ENCODE measurements around the gene CYB561. TPM values are rescaled to one million over a fixed set of nuclear protein-coding genes. Genes with fewer than 3 reads are reported as not detected.

The CYB561 gene
- total RNA-seq, 1 experiment from 2014 or later, result 67.6 TPM

- Histone ChIP-seq H4K20me1 (ENCODE audit: insufficient read depth) (no peaks in the 10 kb centered on the region), H3K27me3 (ENCODE audit: insufficient read depth, low read length) (no peaks in the 10 kb centered on the region; the same call in 1 of the 2 replicates), H3K79me2 (ENCODE audit: insufficient read depth, low read length) (no peaks in the 10 kb centered on the region), H3K4me3 (replicated peaks in 1 of 2; ENCODE audit: low read depth in 1 of 2, low read length in 2 of 2) (no peak overlapping the region), H3K4me2 (ENCODE audit: low read length) (no peak overlapping the region), H3K9me3 (ENCODE audit: control insufficient read depth in 1 of 2, insufficient read depth in 1 of 2, low read depth in 1 of 2, low read length in 2 of 2) (no peaks in the 10 kb centered on the region), H3K9me2 (ENCODE audit: insufficient read depth) (no peaks in the 10 kb centered on the region), H3K27ac (ENCODE audit: low read depth, low read length) (no peak overlapping the region), H3K4me1 (ENCODE audit: control insufficient read depth in 1 of 2, insufficient read depth in 2 of 2, low read length in 2 of 2) (peaks cover 0 to 7% of the 10 kb centered on the region in 2 experiments; a peak in 3 of 4 replicates), H3K36me3 (ENCODE audit: control insufficient read depth in 1 of 2, insufficient read depth in 2 of 2, low read length in 2 of 2) (no peaks in the 10 kb centered on the region), H2AFZ (ENCODE audit: low read depth, low read length, poor library complexity, severe bottlenecking) (no peak overlapping the region), H3K9ac (ENCODE audit: low read length) (no peak overlapping the region)
- BruUV-seq (replicated peaks), result no TSS peak
- intact Hi-C loops (cut with micrococcal nuclease), result no loop called here
- CTCF ChIA-PET, result interaction anchor here (2.7 kb wide), 1 partner anchor 11 kb away, joined by 6 read pairs; no protein-coding TSS in a partner anchor
- RAD21 ChIA-PET (ENCODE audit: low non-redundant PET in 1 of 2, low total read pairs in 2 of 2, uncharacterized antibody in 2 of 2, unreplicated experiment in 2 of 2), result no interaction called here
- no peak for ATAC-seq
- no peak for DNase-seq (ENCODE audit: low read depth, low spot score)
- no peak for TF ChIP-seq YY1 (IDR thresholded peaks at IDR 0.05; ENCODE audit: extremely low read depth, insufficient replicate concordance, low read depth, low read length)
- no peak for TF ChIP-seq ATF3 (IDR thresholded peaks at IDR 0.05)
- TF ChIP-seq ZFX (IDR thresholded peaks at IDR 0.05), result no peak
- TF ChIP-seq SRF (IDR thresholded peaks at IDR 0.05; ENCODE audit: low read depth), result no peak
- TF ChIP-seq MAX (IDR thresholded peaks at IDR 0.05), result no peak
- TF ChIP-seq ELF1 (IDR thresholded peaks at IDR 0.05; ENCODE audit: borderline replicate concordance, low read depth), result no peak
- no peak for TF ChIP-seq SP1 (IDR thresholded peaks at IDR 0.05; ENCODE audit: low read depth)
- TF ChIP-seq, protein P1, sequence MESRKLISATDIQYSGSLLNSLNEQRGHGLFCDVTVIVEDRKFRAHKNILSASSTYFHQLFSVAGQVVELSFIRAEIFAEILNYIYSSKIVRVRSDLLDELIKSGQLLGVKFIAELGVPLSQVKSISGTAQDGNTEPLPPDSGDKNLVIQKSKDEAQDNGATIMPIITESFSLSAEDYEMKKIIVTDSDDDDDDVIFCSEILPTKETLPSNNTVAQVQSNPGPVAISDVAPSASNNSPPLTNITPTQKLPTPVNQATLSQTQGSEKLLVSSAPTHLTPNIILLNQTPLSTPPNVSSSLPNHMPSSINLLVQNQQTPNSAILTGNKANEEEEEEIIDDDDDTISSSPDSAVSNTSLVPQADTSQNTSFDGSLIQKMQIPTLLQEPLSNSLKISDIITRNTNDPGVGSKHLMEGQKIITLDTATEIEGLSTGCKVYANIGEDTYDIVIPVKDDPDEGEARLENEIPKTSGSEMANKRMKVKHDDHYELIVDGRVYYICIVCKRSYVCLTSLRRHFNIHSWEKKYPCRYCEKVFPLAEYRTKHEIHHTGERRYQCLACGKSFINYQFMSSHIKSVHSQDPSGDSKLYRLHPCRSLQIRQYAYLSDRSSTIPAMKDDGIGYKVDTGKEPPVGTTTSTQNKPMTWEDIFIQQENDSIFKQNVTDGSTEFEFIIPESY (IDR thresholded peaks at IDR 0.05; ENCODE audit: extremely low read depth, insufficient replicate concordance, low read length), result no peak
- TF ChIP-seq TCF7L2 (IDR thresholded peaks at IDR 0.05; ENCODE audit: borderline replicate concordance, extremely low read depth, insufficient read depth, insufficient read length), result no peak
- no peak for TF ChIP-seq POLR2AphosphoS5 (IDR thresholded peaks at IDR 0.05; ENCODE audit: low read depth, low read length)
- TF ChIP-seq CTCF (IDR thresholded peaks at IDR 0.05 in 2 of 3, conservative IDR thresholded peaks at IDR 0.05 in 1 of 3; ENCODE audit: borderline replicate concordance in 1 of 3, insufficient read depth in 1 of 3, low read depth in 2 of 3, low read length in 2 of 3), result no peak
- no peak for TF ChIP-seq SIN3A (IDR thresholded peaks at IDR 0.05; ENCODE audit: low read depth)
- TF ChIP-seq EGR1 (IDR thresholded peaks at IDR 0.05; ENCODE audit: low read depth), result no peak
- TF ChIP-seq EZH2phosphoT487 (IDR thresholded peaks at IDR 0.05; ENCODE audit: borderline replicate concordance), result no peak
- no peak for TF ChIP-seq CBX3 (IDR thresholded peaks at IDR 0.05; ENCODE audit: low read depth)
- TF ChIP-seq, protein P2, sequence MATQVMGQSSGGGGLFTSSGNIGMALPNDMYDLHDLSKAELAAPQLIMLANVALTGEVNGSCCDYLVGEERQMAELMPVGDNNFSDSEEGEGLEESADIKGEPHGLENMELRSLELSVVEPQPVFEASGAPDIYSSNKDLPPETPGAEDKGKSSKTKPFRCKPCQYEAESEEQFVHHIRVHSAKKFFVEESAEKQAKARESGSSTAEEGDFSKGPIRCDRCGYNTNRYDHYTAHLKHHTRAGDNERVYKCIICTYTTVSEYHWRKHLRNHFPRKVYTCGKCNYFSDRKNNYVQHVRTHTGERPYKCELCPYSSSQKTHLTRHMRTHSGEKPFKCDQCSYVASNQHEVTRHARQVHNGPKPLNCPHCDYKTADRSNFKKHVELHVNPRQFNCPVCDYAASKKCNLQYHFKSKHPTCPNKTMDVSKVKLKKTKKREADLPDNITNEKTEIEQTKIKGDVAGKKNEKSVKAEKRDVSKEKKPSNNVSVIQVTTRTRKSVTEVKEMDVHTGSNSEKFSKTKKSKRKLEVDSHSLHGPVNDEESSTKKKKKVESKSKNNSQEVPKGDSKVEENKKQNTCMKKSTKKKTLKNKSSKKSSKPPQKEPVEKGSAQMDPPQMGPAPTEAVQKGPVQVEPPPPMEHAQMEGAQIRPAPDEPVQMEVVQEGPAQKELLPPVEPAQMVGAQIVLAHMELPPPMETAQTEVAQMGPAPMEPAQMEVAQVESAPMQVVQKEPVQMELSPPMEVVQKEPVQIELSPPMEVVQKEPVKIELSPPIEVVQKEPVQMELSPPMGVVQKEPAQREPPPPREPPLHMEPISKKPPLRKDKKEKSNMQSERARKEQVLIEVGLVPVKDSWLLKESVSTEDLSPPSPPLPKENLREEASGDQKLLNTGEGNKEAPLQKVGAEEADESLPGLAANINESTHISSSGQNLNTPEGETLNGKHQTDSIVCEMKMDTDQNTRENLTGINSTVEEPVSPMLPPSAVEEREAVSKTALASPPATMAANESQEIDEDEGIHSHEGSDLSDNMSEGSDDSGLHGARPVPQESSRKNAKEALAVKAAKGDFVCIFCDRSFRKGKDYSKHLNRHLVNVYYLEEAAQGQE (IDR thresholded peaks at IDR 0.05; ENCODE audit: low read depth), result no peak
- POLR2A ChIA-PET, result interaction anchor here (0.6 kb wide), 1 partner anchor 11 kb away, joined by 3 read pairs; no protein-coding TSS in a partner anchor
Measured at GRCh38 chr17:63489291-63489690, 43.2 kb upstream of the CYB561 start.

Data from HCT116 (cell line).